Neural crest cell (in vitro differentiated cells): ENCODE results near the gene SEMA7A. TPM values are rescaled to one million over a fixed set of nuclear protein-coding genes. Genes with fewer than 3 reads are reported as not detected.
A peak's percentile ranks its signal among the peaks of the same experiment; 100 is the strongest.

ENCODE experiments used
- DNase-seq: peaks from one replicate; pipeline ENCODE4 v3.0.0; 2021; ENCODE audit warnings: low read depth, mixed read lengths, low spot score
- H3K27ac Mint-ChIP-seq: one replicate; pipeline ENCODE4 v1.8.0; 2021; ENCODE audit warnings: mild to moderate bottlenecking, mixed read lengths; ENCODE audit not compliant: unreplicated experiment
- H3K27me3 Mint-ChIP-seq: 2 replicates; pipeline ENCODE4 v1.8.0; 2021; ENCODE audit warnings: low read depth, mild to moderate bottlenecking, mixed read lengths
- H3K36me3 Mint-ChIP-seq: 2 replicates; pipeline ENCODE4 v1.8.0; 2021; ENCODE audit warnings: low read depth, mild to moderate bottlenecking, mixed read lengths
- H3K4me1 Mint-ChIP-seq: 2 replicates; pipeline ENCODE4 v1.8.0; 2021; ENCODE audit warnings: mixed read lengths
- H3K4me3 Mint-ChIP-seq: one replicate; pipeline ENCODE4 v1.8.0; 2021; ENCODE audit warnings: mild to moderate bottlenecking, mixed read lengths
- H3K9me3 Mint-ChIP-seq: 2 replicates; pipeline ENCODE4 v1.8.0; 2021; ENCODE audit warnings: mixed read lengths
- CTCF ChIP-seq: fragments of 200-600 bp; sonication (generic); conservative IDR thresholded peaks from 2 replicates; pipeline ENCODE4 v1.5.0; 2021; ENCODE audit warnings: antibody characterized with exemption, mild to moderate bottlenecking
- total RNA-seq: library from RNA; stranded (reverse); gene quantifications from 2 replicates; pipeline ENCODE4 v1.2.1, GENCODE V29; 2021

Gene SEMA7A
- total RNA-seq, 1 donor from 2014 or later: 14.4 TPM

- H3K4me3 Mint-ChIP-seq: no peak overlapping the region
- no peaks in the 10 kb centered on the region for H3K27me3 Mint-ChIP-seq
- no peak for TF ChIP-seq CTCF
- peaks cover 32% of the 10 kb centered on the region for H3K4me1 Mint-ChIP-seq
- no peaks in the 10 kb centered on the region for H3K9me3 Mint-ChIP-seq
- DNase-seq: no peak
- H3K36me3 Mint-ChIP-seq: no peaks in the 10 kb centered on the region
- H3K27ac Mint-ChIP-seq: peak overlapping the region; percentile 45
Measured at GRCh38 chr15:74403991-74404563, 29.7 kb downstream of the SEMA7A start.

- H3K27me3 Mint-ChIP-seq: no peaks in the 10 kb centered on the region
- no peaks in the 10 kb centered on the region for H3K36me3 Mint-ChIP-seq
- H3K27ac Mint-ChIP-seq: no peak overlapping the region
- no peak for TF ChIP-seq CTCF
- no peak overlapping the region for H3K4me3 Mint-ChIP-seq
- no peaks in the 10 kb centered on the region for H3K9me3 Mint-ChIP-seq
- peaks cover 29% of the 10 kb centered on the region for H3K4me1 Mint-ChIP-seq
- DNase-seq: no peak
Measured at GRCh38 chr15:74403588-74403919, 30.2 kb downstream of the SEMA7A start.

DNA sequence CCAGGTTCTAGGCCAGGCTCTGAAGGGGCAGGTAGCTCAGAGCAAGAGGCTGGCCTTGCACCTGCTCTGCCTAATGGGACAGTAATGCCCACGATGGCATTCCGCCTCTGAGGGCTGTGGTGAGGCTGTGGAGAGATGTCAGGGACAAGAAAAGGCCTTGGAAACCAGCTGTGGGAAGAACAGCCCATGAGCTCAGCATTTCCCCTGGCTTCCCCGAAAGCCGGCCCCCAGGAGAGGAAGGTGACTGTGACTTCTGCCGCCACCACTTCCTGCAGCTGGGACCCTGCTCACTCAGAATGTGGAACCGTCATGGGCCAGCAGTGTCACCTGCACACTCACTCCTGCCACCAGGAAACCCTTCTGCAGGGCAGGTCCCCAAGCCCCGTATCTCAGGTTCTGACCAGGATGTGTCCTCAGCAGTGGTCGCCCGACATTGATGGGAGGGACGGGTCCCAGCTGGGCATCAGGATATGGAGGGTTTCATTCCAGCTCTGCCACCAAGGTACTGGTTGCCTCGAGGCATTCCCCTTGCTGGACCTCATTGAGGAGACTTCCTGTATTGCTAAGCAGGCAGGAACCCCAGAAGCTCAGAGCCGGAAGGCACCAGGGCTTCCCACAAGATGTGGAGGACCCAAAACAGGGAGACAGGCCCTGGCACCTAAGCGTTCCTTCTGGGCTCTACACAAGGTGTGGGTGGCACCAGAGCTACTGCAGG is 30.7 kb downstream of the SEMA7A start:
- no peak for DNase-seq
- TF ChIP-seq CTCF: no peak
- no peaks in the 10 kb centered on the region for H3K27me3 Mint-ChIP-seq
- no peaks in the 10 kb centered on the region for H3K36me3 Mint-ChIP-seq
- H3K9me3 Mint-ChIP-seq: no peaks in the 10 kb centered on the region
- H3K4me3 Mint-ChIP-seq: no peak overlapping the region
- H3K4me1 Mint-ChIP-seq: peaks cover 27% of the 10 kb centered on the region
- H3K27ac Mint-ChIP-seq: no peak overlapping the region

- no peaks in the 10 kb centered on the region for H3K9me3 Mint-ChIP-seq
- DNase-seq: no peak
- H3K4me1 Mint-ChIP-seq: peaks cover 21% of the 10 kb centered on the region
- no peaks in the 10 kb centered on the region for H3K27me3 Mint-ChIP-seq
- no peak overlapping the region for H3K4me3 Mint-ChIP-seq
- no peaks in the 10 kb centered on the region for H3K36me3 Mint-ChIP-seq
- H3K27ac Mint-ChIP-seq: no peak overlapping the region
- TF ChIP-seq CTCF: no peak
Measured at GRCh38 chr15:74402337-74402841, 31.4 kb downstream of the SEMA7A start.

GRCh38 chr15:74400915-74401757 is 32.6 kb downstream of the SEMA7A start:
- H3K9me3 Mint-ChIP-seq: no peaks in the 10 kb centered on the region
- no peak for TF ChIP-seq CTCF
- no peak overlapping the region for H3K27ac Mint-ChIP-seq
- peaks cover 9% of the 10 kb centered on the region for H3K4me1 Mint-ChIP-seq
- no peak for DNase-seq
- no peak overlapping the region for H3K4me3 Mint-ChIP-seq
- no peaks in the 10 kb centered on the region for H3K36me3 Mint-ChIP-seq
- H3K27me3 Mint-ChIP-seq: no peaks in the 10 kb centered on the region
